WTC11 (cell line): ENCODE results near the gene GPR132. TPM values are rescaled to one million over a fixed set of nuclear protein-coding genes. Genes with fewer than 3 reads are reported as not detected.

Experiments
- ATAC-seq: fragments of 200-7000 bp; cut with Tn5 transposase; 2 replicates; pipeline ENCODE4 v1.10.0; 2021; ENCODE audit warnings: mild to moderate bottlenecking, moderate library complexity
- CTCF ChIA-PET: fragments of 300-600 bp; sonication (Branson Sonifier 250); formaldehyde crosslinking; loops from one replicate; lab custom pipeline; 2021; ENCODE audit warnings: antibody characterized with exemption; lab: Charles Lee
- POLR2A ChIA-PET: fragments of 350-600 bp; sonication (Branson Sonifier 250); formaldehyde crosslinking; loops from one replicate; lab custom pipeline; 2021; ENCODE audit warnings: antibody characterized with exemption; lab: Charles Lee
- DNase-seq: peaks from one replicate; pipeline ENCODE4 v3.0.0; 2021; ENCODE audit warnings: low spot score
- H3K27ac Mint-ChIP-seq: 2 replicates; pipeline ENCODE4 v1.8.0; 2021; ENCODE audit warnings: mixed read lengths
- H3K27me3 Mint-ChIP-seq: 2 replicates; pipeline ENCODE4 v1.8.0; 2021; ENCODE audit warnings: low read depth, mild to moderate bottlenecking, moderate library complexity, mixed read lengths
- H3K36me3 Mint-ChIP-seq: 2 replicates; pipeline ENCODE4 v1.8.0; 2021; ENCODE audit warnings: mixed read lengths
- H3K4me1 Mint-ChIP-seq: 2 replicates; pipeline ENCODE4 v1.8.0; 2022; ENCODE audit warnings: mixed read lengths
- H3K4me3 Mint-ChIP-seq: 2 replicates; pipeline ENCODE4 v1.8.0; 2021; ENCODE audit warnings: mild to moderate bottlenecking, moderate library complexity, mixed read lengths
- H3K9me3 Mint-ChIP-seq: 2 replicates; pipeline ENCODE4 v1.8.0; 2021; ENCODE audit warnings: mixed read lengths
- ATF6 ChIP-seq: sonication (generic); formaldehyde crosslinking; IDR thresholded peaks from 2 replicates; pipeline ENCODE4 v1.8.1; 2023; ENCODE audit warnings: mild to moderate bottlenecking, missing genetic modification reagents
- CBFB ChIP-seq: sonication (generic); formaldehyde crosslinking; IDR thresholded peaks from 2 replicates; pipeline ENCODE4 v1.8.1; 2022; ENCODE audit warnings: mild to moderate bottlenecking, low read depth, missing genetic modification reagents
- CDX4 ChIP-seq: fragments of 250-450 bp; sonication (Bioruptor Pico); IDR thresholded peaks from 2 replicates; pipeline ENCODE4 v1.9.0; 2021; ENCODE audit warnings: moderate library complexity, mild to moderate bottlenecking, inconsistent platforms, borderline replicate concordance
- ELF4 ChIP-seq: sonication (generic); formaldehyde crosslinking; IDR thresholded peaks from 2 replicates; pipeline ENCODE4 v1.8.1; 2022; ENCODE audit warnings: low read depth, mild to moderate bottlenecking, moderate library complexity, missing genetic modification reagents
- FOXP1 ChIP-seq: sonication (generic); formaldehyde crosslinking; IDR thresholded peaks from 2 replicates; pipeline ENCODE4 v1.8.0; 2022; ENCODE audit warnings: missing genetic modification reagents, mild to moderate bottlenecking, moderate library complexity, borderline replicate concordance
- IRF2 ChIP-seq: sonication (generic); formaldehyde crosslinking; IDR thresholded peaks from 2 replicates; pipeline ENCODE4 v1.8.0; 2022; ENCODE audit warnings: low read depth, missing genetic modification reagents, borderline replicate concordance
- MYBL2 ChIP-seq: sonication (generic); formaldehyde crosslinking; IDR thresholded peaks from 2 replicates; pipeline ENCODE4 v1.8.1; 2023; ENCODE audit warnings: mild to moderate bottlenecking, moderate library complexity, missing genetic modification reagents
- NFE2L1 ChIP-seq: sonication (generic); formaldehyde crosslinking; IDR thresholded peaks from 2 replicates; pipeline ENCODE4 v1.8.1; 2023; ENCODE audit warnings: missing genetic modification reagents
- NFYB ChIP-seq: sonication (generic); formaldehyde crosslinking; conservative IDR thresholded peaks from 2 replicates; pipeline ENCODE4 v1.8.0; 2022; ENCODE audit warnings: low read depth, missing genetic modification reagents
- NR1H2 ChIP-seq: sonication (generic); formaldehyde crosslinking; IDR thresholded peaks from 2 replicates; pipeline ENCODE4 v1.9.0; 2021; ENCODE audit warnings: mild to moderate bottlenecking, moderate library complexity, missing genetic modification reagents
- OVOL2 ChIP-seq: fragments of 250-450 bp; sonication (Bioruptor Pico); IDR thresholded peaks from 2 replicates; pipeline ENCODE4 v1.9.0; 2021; ENCODE audit warnings: mild to moderate bottlenecking, borderline replicate concordance
- SMAD3 ChIP-seq: sonication (generic); formaldehyde crosslinking; IDR thresholded peaks from 2 replicates; pipeline ENCODE4 v1.8.0; 2022; ENCODE audit warnings: missing genetic modification reagents, mild to moderate bottlenecking, borderline replicate concordance
- USF1 ChIP-seq: sonication (generic); formaldehyde crosslinking; IDR thresholded peaks from 2 replicates; pipeline ENCODE4 v1.8.0; 2022; ENCODE audit warnings: mild to moderate bottlenecking, missing genetic modification reagents
- ZNF219 ChIP-seq: sonication (generic); formaldehyde crosslinking; IDR thresholded peaks from 2 replicates; pipeline ENCODE4 v1.8.0; 2023; ENCODE audit warnings: missing genetic modification reagents, mild to moderate bottlenecking, borderline replicate concordance
- ZNF232 ChIP-seq: sonication (generic); formaldehyde crosslinking; IDR thresholded peaks from 2 replicates; pipeline ENCODE4 v1.8.0; 2022; ENCODE audit warnings: mild to moderate bottlenecking, missing genetic modification reagents
- ZSCAN18 ChIP-seq: fragments of 250-450 bp; sonication (Bioruptor Pico); IDR thresholded peaks from 2 replicates; pipeline ENCODE4 v2.1.2; 2022; ENCODE audit warnings: mild to moderate bottlenecking, moderate library complexity
- total RNA-seq: library from RNA; stranded (reverse); gene quantifications from 3 replicates; pipeline ENCODE4 v1.2.3, GENCODE V29; 2021
- TF ChIP-seq, protein P1 (sequence below): sonication (generic); formaldehyde crosslinking; IDR thresholded peaks from 2 replicates; pipeline ENCODE4 v1.8.0; 2022; ENCODE audit warnings: mild to moderate bottlenecking, missing genetic modification reagents
- TF ChIP-seq, protein P2 (sequence below): sonication (generic); formaldehyde crosslinking; IDR thresholded peaks from 2 replicates; pipeline ENCODE4 v1.8.0; 2023; ENCODE audit warnings: missing genetic modification reagents, mild to moderate bottlenecking, borderline replicate concordance
- TF ChIP-seq, protein P3 (sequence below): sonication (generic); formaldehyde crosslinking; IDR thresholded peaks from 2 replicates; pipeline ENCODE4 v1.8.1; 2022; ENCODE audit warnings: low read depth, missing genetic modification reagents, borderline replicate concordance

The GPR132 gene
- total RNA-seq, 1 experiment from 2014 or later = 0.13 TPM

- ATAC-seq (no peak), DNase-seq (no peak)
- ChIA-PET POLR2A (interaction anchor here (0.6 kb wide), 1 partner anchor 18 kb away, joined by 3 read pairs; no protein-coding TSS in a partner anchor), CTCF (interaction anchor here (1.1 to 1.7 kb wide), 2 partner anchors 10 to 15 kb away, joined by 4 read pairs; partner anchors contain the start of gene CDCA4)
- no peak for TF ChIP-seq NR1H2 (CRISPR knock-in tag)
- TF ChIP-seq ZSCAN18 = no peak
- Mint-ChIP-seq H3K27me3 (peaks cover 57% of the 10 kb centered on the region), H3K27ac (no peak overlapping the region), H3K4me3 (no peak overlapping the region), H3K4me1 (peaks cover 15% of the 10 kb centered on the region), H3K36me3 (no peaks in the 10 kb centered on the region), H3K9me3 (no peaks in the 10 kb centered on the region)
Observed at GRCh38 chr14:105030836-105031396, 34.3 kb downstream of the GPR132 start.

GRCh38 chr14:105030194-105030593 is 35.0 kb downstream of the GPR132 start:
- ATAC-seq (no peak), DNase-seq (no peak)
- Mint-ChIP-seq H3K36me3 (no peaks in the 10 kb centered on the region), H3K9me3 (no peaks in the 10 kb centered on the region), H3K4me3 (no peak overlapping the region), H3K4me1 (peaks cover 15% of the 10 kb centered on the region), H3K27ac (no peak overlapping the region), H3K27me3 (peaks cover 53% of the 10 kb centered on the region)
- TF ChIP-seq SMAD3 (CRISPR knock-in tag) (no peak), CDX4 (CRISPR knock-in tag) (no peak), ZNF232 (CRISPR knock-in tag) (no peak), CBFB (CRISPR knock-in tag) (no peak), ELF4 (CRISPR knock-in tag) (no peak), ZNF219 (CRISPR knock-in tag) (no peak), FOXP1 (CRISPR knock-in tag) (no peak), MYBL2 (CRISPR knock-in tag) (no peak), OVOL2 (no peak)
- TF ChIP-seq, protein P1, sequence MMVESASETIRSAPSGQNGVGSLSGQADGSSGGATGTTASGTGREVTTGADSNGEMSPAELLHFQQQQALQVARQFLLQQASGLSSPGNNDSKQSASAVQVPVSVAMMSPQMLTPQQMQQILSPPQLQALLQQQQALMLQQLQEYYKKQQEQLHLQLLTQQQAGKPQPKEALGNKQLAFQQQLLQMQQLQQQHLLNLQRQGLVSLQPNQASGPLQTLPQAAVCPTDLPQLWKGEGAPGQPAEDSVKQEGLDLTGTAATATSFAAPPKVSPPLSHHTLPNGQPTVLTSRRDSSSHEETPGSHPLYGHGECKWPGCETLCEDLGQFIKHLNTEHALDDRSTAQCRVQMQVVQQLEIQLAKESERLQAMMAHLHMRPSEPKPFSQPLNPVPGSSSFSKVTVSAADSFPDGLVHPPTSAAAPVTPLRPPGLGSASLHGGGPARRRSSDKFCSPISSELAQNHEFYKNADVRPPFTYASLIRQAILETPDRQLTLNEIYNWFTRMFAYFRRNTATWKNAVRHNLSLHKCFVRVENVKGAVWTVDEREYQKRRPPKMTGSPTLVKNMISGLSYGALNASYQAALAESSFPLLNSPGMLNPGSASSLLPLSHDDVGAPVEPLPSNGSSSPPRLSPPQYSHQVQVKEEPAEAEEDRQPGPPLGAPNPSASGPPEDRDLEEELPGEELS (CRISPR knock-in tag) = no peak
- TF ChIP-seq, protein P2, sequence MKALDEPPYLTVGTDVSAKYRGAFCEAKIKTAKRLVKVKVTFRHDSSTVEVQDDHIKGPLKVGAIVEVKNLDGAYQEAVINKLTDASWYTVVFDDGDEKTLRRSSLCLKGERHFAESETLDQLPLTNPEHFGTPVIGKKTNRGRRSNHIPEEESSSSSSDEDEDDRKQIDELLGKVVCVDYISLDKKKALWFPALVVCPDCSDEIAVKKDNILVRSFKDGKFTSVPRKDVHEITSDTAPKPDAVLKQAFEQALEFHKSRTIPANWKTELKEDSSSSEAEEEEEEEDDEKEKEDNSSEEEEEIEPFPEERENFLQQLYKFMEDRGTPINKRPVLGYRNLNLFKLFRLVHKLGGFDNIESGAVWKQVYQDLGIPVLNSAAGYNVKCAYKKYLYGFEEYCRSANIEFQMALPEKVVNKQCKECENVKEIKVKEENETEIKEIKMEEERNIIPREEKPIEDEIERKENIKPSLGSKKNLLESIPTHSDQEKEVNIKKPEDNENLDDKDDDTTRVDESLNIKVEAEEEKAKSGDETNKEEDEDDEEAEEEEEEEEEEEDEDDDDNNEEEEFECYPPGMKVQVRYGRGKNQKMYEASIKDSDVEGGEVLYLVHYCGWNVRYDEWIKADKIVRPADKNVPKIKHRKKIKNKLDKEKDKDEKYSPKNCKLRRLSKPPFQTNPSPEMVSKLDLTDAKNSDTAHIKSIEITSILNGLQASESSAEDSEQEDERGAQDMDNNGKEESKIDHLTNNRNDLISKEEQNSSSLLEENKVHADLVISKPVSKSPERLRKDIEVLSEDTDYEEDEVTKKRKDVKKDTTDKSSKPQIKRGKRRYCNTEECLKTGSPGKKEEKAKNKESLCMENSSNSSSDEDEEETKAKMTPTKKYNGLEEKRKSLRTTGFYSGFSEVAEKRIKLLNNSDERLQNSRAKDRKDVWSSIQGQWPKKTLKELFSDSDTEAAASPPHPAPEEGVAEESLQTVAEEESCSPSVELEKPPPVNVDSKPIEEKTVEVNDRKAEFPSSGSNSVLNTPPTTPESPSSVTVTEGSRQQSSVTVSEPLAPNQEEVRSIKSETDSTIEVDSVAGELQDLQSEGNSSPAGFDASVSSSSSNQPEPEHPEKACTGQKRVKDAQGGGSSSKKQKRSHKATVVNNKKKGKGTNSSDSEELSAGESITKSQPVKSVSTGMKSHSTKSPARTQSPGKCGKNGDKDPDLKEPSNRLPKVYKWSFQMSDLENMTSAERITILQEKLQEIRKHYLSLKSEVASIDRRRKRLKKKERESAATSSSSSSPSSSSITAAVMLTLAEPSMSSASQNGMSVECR (CRISPR knock-in tag) = no peak
- ChIA-PET CTCF (interaction anchor here (0.9 kb wide), 1 partner anchor 15 kb away, joined by 3 read pairs; no protein-coding TSS in a partner anchor), POLR2A (no interaction called here)

GRCh38 chr14:105029402-105029801 is 35.8 kb downstream of the GPR132 start:
- ChIA-PET POLR2A (no interaction called here), CTCF (interaction anchor here (0.6 to 0.9 kb wide), 3 partner anchors 16 to 419 kb away, joined by 3 read pairs; no protein-coding TSS in a partner anchor)
- Mint-ChIP-seq H3K4me1 (peaks cover 14% of the 10 kb centered on the region), H3K4me3 (no peak overlapping the region), H3K36me3 (no peaks in the 10 kb centered on the region), H3K27me3 (peaks cover 46% of the 10 kb centered on the region), H3K27ac (no peak overlapping the region), H3K9me3 (no peaks in the 10 kb centered on the region)
- DNase-seq (no peak), ATAC-seq (no peak)
- TF ChIP-seq, protein P3, sequence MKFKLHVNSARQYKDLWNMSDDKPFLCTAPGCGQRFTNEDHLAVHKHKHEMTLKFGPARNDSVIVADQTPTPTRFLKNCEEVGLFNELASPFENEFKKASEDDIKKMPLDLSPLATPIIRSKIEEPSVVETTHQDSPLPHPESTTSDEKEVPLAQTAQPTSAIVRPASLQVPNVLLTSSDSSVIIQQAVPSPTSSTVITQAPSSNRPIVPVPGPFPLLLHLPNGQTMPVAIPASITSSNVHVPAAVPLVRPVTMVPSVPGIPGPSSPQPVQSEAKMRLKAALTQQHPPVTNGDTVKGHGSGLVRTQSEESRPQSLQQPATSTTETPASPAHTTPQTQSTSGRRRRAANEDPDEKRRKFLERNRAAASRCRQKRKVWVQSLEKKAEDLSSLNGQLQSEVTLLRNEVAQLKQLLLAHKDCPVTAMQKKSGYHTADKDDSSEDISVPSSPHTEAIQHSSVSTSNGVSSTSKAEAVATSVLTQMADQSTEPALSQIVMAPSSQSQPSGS (CRISPR knock-in tag) = no peak
- TF ChIP-seq NFE2L1 (CRISPR knock-in tag) (no peak), USF1 (no peak), NFYB (CRISPR knock-in tag) (no peak), ATF6 (no peak), IRF2 (no peak)
